Keratinocyte (primary cell): ENCODE data around the gene ALG12.

Source experiments
- CTCF ChIP-seq, 3 experiments: IDR thresholded peaks in 1 of 3; conservative IDR thresholded peaks in 1 of 3; optimal IDR thresholded peaks in 1 of 3; 2 replicates in 2 of 3; 3 replicates in 1 of 3; pipeline versions ENCODE3 to v1.5.1; 2011; ENCODE audit warnings: low read length in 3 of 3, mild to moderate bottlenecking in 3 of 3, moderate library complexity in 2 of 3, control low read depth in 1 of 3, inconsistent platforms in 1 of 3; ENCODE audit not compliant: insufficient read depth in 2 of 3; ENCODE audit errors: extremely low read depth in 1 of 3
- EZH2 ChIP-seq: IDR thresholded peaks from one replicate; pipeline ENCODE4 v1.6.1; 2012; ENCODE audit warnings: inconsistent platforms, mild to moderate bottlenecking, low read length, moderate library complexity

- TF ChIP-seq CTCF (optimal IDR thresholded peaks at IDR 0.05 in 1 of 3, IDR thresholded peaks at IDR 0.05 in 1 of 3, conservative IDR thresholded peaks at IDR 0.05 in 1 of 3; ENCODE audit: extremely low read depth in 1 of 3, insufficient read depth in 2 of 3, low read length in 3 of 3) (no peak), EZH2 (no peak)
These were observed 958 bp upstream of the ALG12 start for GRCh38 chr22:49918911-49919881.
